Natural killer cell (primary cell): ENCODE measurements around the gene CHST2. TPM values are rescaled to one million over a fixed set of nuclear protein-coding genes. Genes with fewer than 3 reads are reported as not detected.
A peak's percentile ranks its signal among the peaks of the same experiment; 100 is the strongest.

Source experiments
- ATAC-seq, 3 donors: fragments of 150-1000 bp in 2 of 3; fragments of 200-7000 bp in 1 of 3; cut with Tn5 transposase; 1 replicate in 1 of 3; 2 replicates in 2 of 3; pipeline ENCODE4 v1.10.0; 2021; ENCODE audit warnings: mild to moderate bottlenecking in 2 of 3, moderate library complexity in 2 of 3
- DNase-seq, 2 donors: peaks; one replicate each; pipeline versions ENCODE4 v3.0.0 to v3.0.0-alpha.2; 2013 to 2021; ENCODE audit warnings: mixed read lengths in 1 of 2
- H3K27ac ChIP-seq: one replicate; pipeline ENCODE4 v1.5.1; 2013; ENCODE audit warnings: mild to moderate bottlenecking, low read length
- H3K27me3 ChIP-seq: one replicate; pipeline ENCODE4 v1.6.1; 2013; ENCODE audit warnings: low read length; ENCODE audit not compliant: control insufficient read depth, insufficient read depth
- H3K36me3 ChIP-seq: one replicate; pipeline ENCODE4 v1.6.1; 2013; ENCODE audit warnings: low read length; ENCODE audit not compliant: control insufficient read depth, insufficient read depth
- H3K4me1 ChIP-seq: one replicate; pipeline ENCODE4 v1.6.1; 2013; ENCODE audit warnings: low read length; ENCODE audit not compliant: control insufficient read depth, insufficient read depth
- H3K4me3 ChIP-seq: one replicate; pipeline ENCODE4 v1.5.1; 2013; ENCODE audit warnings: low read length
- H3K9me3 ChIP-seq: one replicate; pipeline ENCODE4 v1.6.1; 2013; ENCODE audit warnings: low read length; ENCODE audit not compliant: control insufficient read depth, insufficient read depth
- H3K27ac Mint-ChIP-seq, 2 donors: one replicate each; pipeline ENCODE4 v1.8.0; 2022; ENCODE audit warnings: mild to moderate bottlenecking in 2 of 2, mixed read lengths in 2 of 2, moderate library complexity in 1 of 2
- H3K27me3 Mint-ChIP-seq, 2 donors: one replicate each; pipeline ENCODE4 v1.8.0; 2022; ENCODE audit warnings: low read depth in 2 of 2, mixed read lengths in 2 of 2
- H3K36me3 Mint-ChIP-seq: one replicate; pipeline ENCODE4 v1.8.0; 2022; ENCODE audit warnings: mixed read lengths
- H3K4me1 Mint-ChIP-seq, 2 donors: one replicate each; pipeline ENCODE4 v1.8.0; 2022; ENCODE audit warnings: mixed read lengths in 2 of 2
- H3K4me3 Mint-ChIP-seq: one replicate; pipeline ENCODE4 v1.8.0; 2022; ENCODE audit warnings: mild to moderate bottlenecking, moderate library complexity, mixed read lengths
- H3K9me3 Mint-ChIP-seq, 2 donors: one replicate each; pipeline ENCODE4 v1.8.0; 2022; ENCODE audit warnings: mixed read lengths in 2 of 2
- CTCF ChIP-seq: fragments of 200-600 bp; IDR thresholded peaks from one replicate; pipeline ENCODE4 v1.8.0; 2022; ENCODE audit warnings: antibody characterized with exemption
- WGBS: methylation state at CpG from one replicate; pipeline ENCODE4 v1.1.7; 2013; ENCODE audit warnings: missing lambda C conversion rate; ENCODE audit not compliant: insufficient coverage; 5-methylcytosine and 5-hydroxymethylcytosine counted together
- intact Hi-C: fragments of 100-400 bp; cut with micrococcal nuclease; formaldehyde crosslinking; loops from one replicate; pipeline ENCODE4 v1.14.2; 2022
- total RNA-seq, 4 donors: library from RNA; stranded (reverse); fragments of 120-200 nt in 1 of 4; gene quantifications; one replicate each; pipeline versions ENCODE4 v1.2.3 to v1.2.4, GENCODE V29; 2013 to 2022

CHST2 gene
- total RNA-seq, 3 donors from 2014 or later (not counting 1 experiment from before 2014, with no cell fraction given) = 74.6 to 113 (median 95.4) TPM

- peak in 1 of 2 donors; percentile 55 for DNase-seq
- intact Hi-C loops = loop anchor here (2.0 to 5.0 kb wide), 5 partner anchors 49 to 131 kb away; no protein-coding TSS in a partner anchor
- no peak for TF ChIP-seq CTCF
- H3K9me3 ChIP-seq = peaks cover 2% of the 10 kb centered on the region
- H3K27ac Mint-ChIP-seq = peak overlapping the region; percentile 93 to 96
- H3K36me3 Mint-ChIP-seq = peaks cover 16% of the 10 kb centered on the region
- H3K9me3 Mint-ChIP-seq = peaks cover 0 to 2% of the 10 kb centered on the region in 2 donors
- H3K4me3 Mint-ChIP-seq = peak overlapping the region; percentile 84
- peaks cover 53% of the 10 kb centered on the region for H3K4me1 ChIP-seq
- no peaks in the 10 kb centered on the region for H3K27me3 ChIP-seq
- H3K27ac ChIP-seq = peak overlapping the region; percentile 78
- H3K36me3 ChIP-seq = no peaks in the 10 kb centered on the region
- no peaks in the 10 kb centered on the region for H3K27me3 Mint-ChIP-seq
- peaks cover 87 to 91% of the 10 kb centered on the region in 2 donors for H3K4me1 Mint-ChIP-seq
- ATAC-seq = peak; percentile 50 to 78 (median 71)
- H3K4me3 ChIP-seq = no peak overlapping the region
- 4% methylated on average over 3 of the region's 3 CpGs for WGBS
These were observed 51.8 kb downstream of the CHST2 start for GRCh38 chr3:143171141-143171980.

GRCh38 chr3:143172062-143172794, 52.7 kb downstream of the CHST2 start:
- H3K4me1 Mint-ChIP-seq = peaks cover 83 to 84% of the 10 kb centered on the region in 2 donors
- H3K36me3 Mint-ChIP-seq = peaks cover 16% of the 10 kb centered on the region
- H3K4me3 Mint-ChIP-seq = peak overlapping the region; percentile 66
- Histone ChIP-seq H3K36me3 (no peaks in the 10 kb centered on the region), H3K9me3 (peaks cover 2% of the 10 kb centered on the region), H3K27me3 (no peaks in the 10 kb centered on the region), H3K27ac (peak overlapping the region; percentile 68), H3K4me3 (no peak overlapping the region), H3K4me1 (peaks cover 47% of the 10 kb centered on the region)
- DNase-seq (no peak), ATAC-seq (no peak)
- H3K27me3 Mint-ChIP-seq = no peaks in the 10 kb centered on the region
- peaks cover 0 to 2% of the 10 kb centered on the region in 2 donors for H3K9me3 Mint-ChIP-seq
- TF ChIP-seq CTCF = no peak
- peak overlapping the region; percentile 93 to 96 for H3K27ac Mint-ChIP-seq
- 59% methylated on average over 5 of the region's 5 CpGs for WGBS
- intact Hi-C loops = loop anchor here (5.0 kb wide), 2 partner anchors 105 to 130 kb away; no protein-coding TSS in a partner anchor

- H3K36me3 ChIP-seq = no peaks in the 10 kb centered on the region
- ATAC-seq (no peak), DNase-seq (no peak)
- intact Hi-C loops = loop anchor here (5.0 kb wide), 2 partner anchors 105 to 130 kb away; no protein-coding TSS in a partner anchor
- peak overlapping the region; percentile 93 to 96 for H3K27ac Mint-ChIP-seq
- H3K9me3 ChIP-seq = peaks cover 2% of the 10 kb centered on the region
- TF ChIP-seq CTCF = no peak
- H3K9me3 Mint-ChIP-seq = peaks cover 0 to 2% of the 10 kb centered on the region in 2 donors
- H3K27me3 Mint-ChIP-seq = no peaks in the 10 kb centered on the region
- H3K4me3 ChIP-seq = no peak overlapping the region
- H3K4me1 ChIP-seq = peaks cover 42% of the 10 kb centered on the region
- peak overlapping the region; percentile 66 for H3K4me3 Mint-ChIP-seq
- 60% methylated on average over 2 of the region's 2 CpGs for WGBS
- H3K27me3 ChIP-seq = no peaks in the 10 kb centered on the region
- H3K36me3 Mint-ChIP-seq = peaks cover 16% of the 10 kb centered on the region
- peaks cover 78 to 81% of the 10 kb centered on the region in 2 donors for H3K4me1 Mint-ChIP-seq
- H3K27ac ChIP-seq = peak overlapping the region; percentile 68
These were observed 53.2 kb downstream of the CHST2 start for GRCh38 chr3:143172795-143173145.
